GM12891 (cell line): ENCODE measurements around the gene IFT20.
"Not testable (repeated sequence)": the region's sequence is repeated elsewhere in the genome, so short reads cannot be mapped to it uniquely, and the experiment has no call there.

Experiments used
- DNase-seq: peaks from one replicate; pipeline ENCODE4 v3.0.0; 2011; ENCODE audit warnings: low spot score; ENCODE audit not compliant: insufficient read length
- FAIRE-seq: peaks from 2 replicates; lab custom pipeline; 2011; peaks lifted over from hg19 to GRCh38; lab: Jason Lieb, UNC
- PAX5 ChIP-seq: IDR thresholded peaks from 2 replicates; pipeline ENCODE4 v1.6.1; 2011; ENCODE audit warnings: low read length, moderate library complexity, mild to moderate bottlenecking; ENCODE audit not compliant: insufficient read depth, severe bottlenecking
- POLR2A ChIP-seq: IDR thresholded peaks from 2 replicates; pipeline ENCODE4 v1.6.1; 2011; ENCODE audit warnings: low read depth, low read length, control low read depth
- POLR2AphosphoS5 ChIP-seq: IDR thresholded peaks from 2 replicates; pipeline ENCODE4 v1.6.1; 2011; ENCODE audit warnings: low read depth, low read length, control low read depth
- POU2F2 ChIP-seq: IDR thresholded peaks from 2 replicates; pipeline ENCODE4 v1.6.1; 2011; ENCODE audit warnings: low read depth, mild to moderate bottlenecking, control low read depth, low read length, moderate library complexity
- SPI1 ChIP-seq: IDR thresholded peaks from 2 replicates; pipeline ENCODE4 v1.6.1; 2011; ENCODE audit warnings: low read depth, low read length, control low read depth
- TAF1 ChIP-seq: IDR thresholded peaks from 2 replicates; pipeline ENCODE4 v1.6.1; 2011; ENCODE audit warnings: low read depth, low read length, control low read depth

The IFT20 gene

GRCh38 chr17:28317966-28318758 lies 17.1 kb downstream of the IFT20 start:
- TF ChIP-seq POLR2A (no peak), SPI1 (no peak), PAX5 (no peak), POU2F2 (no peak), POLR2AphosphoS5 (no peak), TAF1 (no peak)
- FAIRE-seq (peak; percentile 57), DNase-seq (no peak)

DNA sequence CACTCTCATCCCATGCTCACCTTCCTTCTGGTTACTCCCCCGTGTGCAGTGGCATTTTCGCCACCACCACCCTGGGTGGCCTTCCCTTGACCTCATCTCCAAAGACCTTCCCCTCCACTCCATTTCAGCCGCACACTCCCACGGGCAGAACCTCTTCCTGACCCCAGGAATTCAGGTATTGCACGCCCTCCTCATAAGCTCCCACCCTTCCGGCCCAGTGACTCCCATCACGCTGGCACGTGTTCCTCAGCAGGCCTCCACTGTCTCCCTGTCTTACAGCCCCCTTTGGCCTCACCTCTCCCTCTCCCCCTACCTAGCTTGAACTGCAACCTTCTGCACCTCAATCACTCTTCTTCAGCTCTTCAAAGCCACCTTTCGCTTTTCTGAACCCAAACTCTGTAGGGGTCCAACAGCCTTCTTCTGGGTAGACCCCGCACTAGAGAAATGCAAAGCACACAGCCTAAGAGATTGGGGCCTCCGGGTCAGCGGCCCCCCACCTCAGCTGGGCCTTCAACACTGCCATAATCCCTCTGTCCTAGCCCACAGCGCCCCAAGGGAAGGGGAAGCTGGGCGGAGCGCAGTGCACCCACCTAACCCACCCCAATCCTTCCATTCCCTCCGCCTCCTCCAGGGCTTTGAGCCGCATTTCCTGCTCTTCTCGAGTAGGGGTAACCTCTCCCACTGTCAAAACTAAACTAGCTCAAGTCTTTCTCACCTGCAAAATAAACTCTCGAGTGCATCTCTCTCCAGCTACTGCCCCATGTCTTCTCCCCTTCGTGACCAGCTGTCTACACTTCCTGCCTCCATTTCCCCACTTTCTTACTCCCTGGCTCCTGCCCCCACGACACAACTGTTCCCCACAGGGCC lies 17.9 kb downstream of the IFT20 start:
- DNase-seq (no peak), FAIRE-seq (no peak)
- no peak for TF ChIP-seq PAX5
- TF ChIP-seq POLR2AphosphoS5 = no peak
- TF ChIP-seq POU2F2 = no peak
- no peak for TF ChIP-seq TAF1
- no peak for TF ChIP-seq POLR2A
- TF ChIP-seq SPI1 = no peak

DNA sequence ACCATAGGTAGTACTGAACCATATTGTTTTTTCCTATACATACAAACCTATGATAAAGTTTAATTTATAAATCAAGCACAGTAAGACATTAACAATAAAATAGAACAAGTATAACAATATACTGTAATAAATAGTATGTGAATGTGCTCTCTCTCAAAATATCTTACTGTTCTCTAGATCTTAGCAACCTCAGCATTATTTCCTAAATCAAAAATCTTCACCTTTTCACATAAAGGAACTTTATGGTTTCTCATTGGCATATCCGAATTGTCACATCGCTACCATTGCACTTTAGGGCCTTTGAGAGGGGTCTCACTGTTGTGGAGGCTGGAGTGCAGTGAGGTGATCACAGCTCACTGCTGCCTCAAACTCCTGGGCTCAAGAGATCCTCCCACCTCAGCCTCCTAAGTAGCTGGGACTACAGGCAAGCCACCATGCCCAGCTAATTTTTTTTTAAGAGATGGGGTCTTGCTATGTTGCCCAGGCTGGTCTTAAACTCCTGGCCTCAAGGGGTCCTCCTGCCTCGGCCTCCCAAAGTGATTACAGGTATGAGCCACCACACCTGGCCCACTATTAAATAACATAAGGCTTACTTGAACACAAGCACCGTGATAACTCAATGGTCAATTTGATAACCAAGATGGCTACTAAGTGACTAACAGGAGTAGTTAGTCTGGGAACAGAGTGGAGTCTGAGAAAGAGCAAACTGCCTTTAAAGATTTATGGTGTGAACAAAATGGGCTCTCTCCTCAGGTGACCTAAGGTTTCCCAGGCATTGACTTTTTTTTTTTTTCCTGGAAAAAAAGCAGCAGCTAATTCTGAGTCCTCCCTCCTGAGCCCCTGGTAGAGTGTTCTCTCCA lies 19.2 kb downstream of the IFT20 start:
- no peak for FAIRE-seq
- TF ChIP-seq POLR2A (no peak), PAX5 (no peak), POLR2AphosphoS5 (no peak), SPI1 (no peak), POU2F2 (no peak), TAF1 (no peak)

GRCh38 chr17:28313841-28314240 lies 21.4 kb downstream of the IFT20 start:
- DNase-seq (no peak), FAIRE-seq (no peak)
- TF ChIP-seq SPI1 (no peak), POLR2A (no peak), POU2F2 (no peak), PAX5 (no peak), POLR2AphosphoS5 (no peak), TAF1 (no peak)

More for the DNA sequence above, 19.2 kb downstream of the IFT20 start:
- no peak for DNase-seq

DNA sequence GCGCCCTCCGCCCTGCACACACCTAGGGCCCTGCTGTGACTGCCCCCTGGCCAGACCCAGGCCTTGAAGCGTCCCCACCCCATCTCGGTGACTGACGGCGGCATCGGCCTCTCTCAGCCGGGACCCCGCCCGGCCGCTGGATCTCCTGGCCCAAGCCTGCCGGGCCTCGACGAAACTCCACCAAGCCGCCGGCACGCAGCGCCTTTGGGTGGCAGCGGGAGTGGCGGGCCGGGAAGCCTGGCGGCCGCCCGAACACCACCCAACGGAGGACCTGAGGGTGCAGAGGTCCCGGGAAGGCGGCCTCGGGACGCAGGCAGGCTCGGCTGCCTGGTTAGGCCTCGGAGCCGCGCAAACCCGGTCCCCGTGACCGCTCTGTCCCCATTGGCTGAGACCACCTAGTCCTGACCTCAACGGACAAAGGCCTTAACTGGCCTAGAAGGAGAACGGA lies 28.3 kb downstream of the IFT20 start:
- DNase-seq = no peak
- no peak for FAIRE-seq
- no peak for TF ChIP-seq POU2F2
- no peak for TF ChIP-seq PAX5
- no peak for TF ChIP-seq SPI1

DNA sequence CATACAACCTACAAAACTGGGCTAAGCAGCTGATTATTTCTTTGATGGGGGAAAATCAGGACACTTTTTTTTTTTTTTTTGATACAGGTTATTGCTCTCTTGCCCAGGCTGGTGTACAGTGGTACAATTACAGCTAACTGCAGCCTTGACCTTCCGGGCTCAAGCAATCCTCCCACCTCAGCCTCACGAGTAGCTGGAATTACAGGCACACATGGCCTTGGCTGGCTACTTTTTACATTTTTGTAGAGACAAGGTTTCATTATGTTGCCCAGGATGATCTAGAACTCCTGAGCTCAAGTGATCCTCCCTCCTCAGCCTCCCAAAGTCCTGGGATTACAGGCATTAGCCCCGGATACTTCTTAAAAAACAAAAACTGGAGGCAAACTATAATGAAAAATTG lies 36.8 kb downstream of the IFT20 start:
- FAIRE-seq = no peak
- no peak for TF ChIP-seq SPI1
- no peak for TF ChIP-seq PAX5
- TF ChIP-seq POLR2A = no peak
- TF ChIP-seq POU2F2 = no peak
- TF ChIP-seq TAF1 = no peak
- DNase-seq = no peak

GRCh38 chr17:28295677-28296578 lies 39.3 kb downstream of the IFT20 start:
- no peak for DNase-seq
- peak; percentile 84 for FAIRE-seq
- TF ChIP-seq SPI1 = no peak
- TF ChIP-seq POU2F2 = no peak
- no peak for TF ChIP-seq POLR2A
- no peak for TF ChIP-seq POLR2AphosphoS5
- no peak for TF ChIP-seq PAX5
- TF ChIP-seq TAF1 = no peak

- TF ChIP-seq PAX5 (no peak), POLR2A (no peak), POLR2AphosphoS5 (no peak), TAF1 (no peak), SPI1 (no peak), POU2F2 (no peak)
- no peak for DNase-seq
- FAIRE-seq = no peak
Measured at GRCh38 chr17:28293994-28294393, 41.3 kb downstream of the IFT20 start.

DNA sequence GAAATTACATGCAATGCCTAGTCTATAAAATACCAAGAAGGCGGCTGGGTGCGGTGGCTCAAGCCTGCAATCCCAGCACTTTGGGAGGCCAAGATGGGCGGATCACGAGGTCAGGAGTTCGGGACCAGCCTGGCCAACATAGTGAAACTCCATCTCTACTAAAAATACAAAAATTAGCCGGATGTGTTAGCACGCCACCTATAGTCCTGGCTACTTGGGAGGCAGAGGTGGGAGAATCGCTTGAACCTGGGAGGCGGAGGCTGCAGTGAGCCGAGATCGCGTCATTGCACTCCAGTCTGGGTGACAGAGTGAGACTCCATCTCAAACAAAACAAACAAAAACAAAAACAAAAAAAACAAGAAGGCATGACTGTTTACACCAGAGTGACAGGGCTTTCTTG lies 42.4 kb downstream of the IFT20 start:
- not testable (repeated sequence) for DNase-seq, FAIRE-seq
